HL-60 (cell line): ENCODE data around the gene GTPBP1.

ENCODE experiments used
- CTCF ChIP-seq: IDR thresholded peaks from one replicate; pipeline ENCODE4 v1.5.1; 2011; ENCODE audit warnings: low read length, control low read depth, inconsistent platforms; ENCODE audit not compliant: insufficient read depth
- GABPA ChIP-seq: IDR thresholded peaks from 2 replicates; pipeline ENCODE4 v1.6.1; 2012; ENCODE audit warnings: low read depth
- POLR2AphosphoS5 ChIP-seq: IDR thresholded peaks from 2 replicates; pipeline ENCODE4 v1.6.1; 2012; ENCODE audit warnings: low read depth
- REST ChIP-seq: IDR thresholded peaks from 2 replicates; pipeline ENCODE4 v1.6.1; 2012; ENCODE audit warnings: low read depth; ENCODE audit not compliant: insufficient replicate concordance
- SPI1 ChIP-seq: IDR thresholded peaks from 2 replicates; pipeline ENCODE4 v1.6.1; 2012; ENCODE audit warnings: low read depth, mild to moderate bottlenecking, borderline replicate concordance

DNA sequence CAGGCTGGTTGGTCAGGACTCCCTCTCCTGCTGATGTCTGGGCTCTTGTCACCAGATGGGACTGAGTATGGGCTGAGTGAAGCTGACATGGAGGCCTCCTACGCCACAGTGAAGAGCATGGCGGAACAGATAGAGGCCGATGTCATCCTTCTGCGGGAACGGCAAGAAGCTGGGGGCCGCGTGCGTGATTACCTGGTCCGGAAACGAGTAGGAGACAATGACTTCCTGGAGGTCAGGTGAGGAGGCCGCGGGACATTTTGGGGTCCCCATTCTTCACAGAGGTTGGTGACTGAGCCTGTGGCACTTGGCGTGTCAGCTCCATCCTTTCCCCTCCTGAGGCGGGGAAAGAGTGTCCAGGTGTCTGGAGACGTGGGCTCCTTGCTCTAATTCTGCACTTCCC, 10.1 kb downstream of the GTPBP1 start:
- TF ChIP-seq CTCF (no peak), POLR2AphosphoS5 (no peak), REST (no peak), SPI1 (no peak), GABPA (no peak)
